HAP-1 (cell line): Measurements from ENCODE around the gene SH3YL1.

Experiments
- DNase-seq, 2 experiments: peaks; one replicate each; pipeline ENCODE4 v3.0.0-alpha.2; 2016 to 2020; ENCODE audit warnings: low spot score in 2 of 2
- H3K27me3 ChIP-seq: fragments of 250-450 bp; sonication (Bioruptor Pico); 2 replicates; pipeline ENCODE4 v1.5.1; 2020; ENCODE audit warnings: low read depth, mild to moderate bottlenecking, moderate library complexity
- H3K36me3 ChIP-seq: fragments of 250-450 bp; sonication (Bioruptor Pico); replicated peaks from 2 replicates; pipeline ENCODE4 v1.5.1; 2020; ENCODE audit warnings: mild to moderate bottlenecking
- H3K4me1 ChIP-seq: fragments of 250-450 bp; sonication (Bioruptor Pico); 2 replicates; pipeline ENCODE4 v1.5.1; 2020; ENCODE audit warnings: mild to moderate bottlenecking
- H3K4me3 ChIP-seq: fragments of 250-450 bp; sonication (Bioruptor Pico); 2 replicates; pipeline ENCODE4 v1.5.1; 2020; ENCODE audit warnings: mild to moderate bottlenecking, moderate library complexity
- H3K9me3 ChIP-seq: fragments of 250-450 bp; sonication (Bioruptor Pico); 2 replicates; pipeline ENCODE4 v1.5.1; 2020; ENCODE audit warnings: mild to moderate bottlenecking, moderate library complexity
- in situ Hi-C: fragments of 300-500 bp; cut with MboI; formaldehyde crosslinking; loops from 3 replicates; pipeline ENCODE4 v1.14.3; 2020; ENCODE audit warnings: low sequenced_read_pairs, inconsistent platforms, mixed read lengths

SH3YL1 gene

GRCh38 chr2:286774-287392 lies 23.1 kb upstream of the SH3YL1 start:
- DNase-seq: no peak
- Histone ChIP-seq H3K4me3 (no peak overlapping the region), H3K36me3 (no peaks in the 10 kb centered on the region), H3K4me1 (no peaks in the 10 kb centered on the region), H3K27me3 (peaks cover 31% of the 10 kb centered on the region), H3K9me3 (no peaks in the 10 kb centered on the region)
- in situ Hi-C loops: no loop called here

- Histone ChIP-seq H3K4me1 (no peaks in the 10 kb centered on the region), H3K9me3 (no peaks in the 10 kb centered on the region), H3K36me3 (0 out of 2 replicates have a peak, but pooled peaks cover 2% of the 10 kb centered on the region), H3K27me3 (peaks cover 31% of the 10 kb centered on the region), H3K4me3 (no peak overlapping the region)
- no peak for DNase-seq
- in situ Hi-C loops: no loop called here
These were observed 22.2 kb upstream of the SH3YL1 start for GRCh38 chr2:286035-286434.

- Histone ChIP-seq H3K36me3 (peaks cover 2% of the 10 kb centered on the region; the same call in 1 of the 2 replicates), H3K4me1 (no peaks in the 10 kb centered on the region), H3K4me3 (no peak overlapping the region), H3K27me3 (peaks cover 27% of the 10 kb centered on the region), H3K9me3 (no peaks in the 10 kb centered on the region)
- DNase-seq: no peak
- in situ Hi-C loops: no loop called here
These were observed 21.7 kb upstream of the SH3YL1 start for GRCh38 chr2:285531-285930.

GRCh38 chr2:284896-285492 lies 21.2 kb upstream of the SH3YL1 start:
- no peak overlapping the region for H3K4me3 ChIP-seq
- in situ Hi-C loops: no loop called here
- H3K36me3 ChIP-seq: peaks cover 2% of the 10 kb centered on the region; the same call in 1 of the 2 replicates
- peaks cover 22% of the 10 kb centered on the region for H3K27me3 ChIP-seq
- no peaks in the 10 kb centered on the region for H3K4me1 ChIP-seq
- no peaks in the 10 kb centered on the region for H3K9me3 ChIP-seq
- no peak for DNase-seq

GRCh38 chr2:283996-284794 lies 20.4 kb upstream of the SH3YL1 start:
- no peak for DNase-seq
- H3K9me3 ChIP-seq: no peaks in the 10 kb centered on the region
- no peak overlapping the region for H3K4me3 ChIP-seq
- no peaks in the 10 kb centered on the region for H3K4me1 ChIP-seq
- peaks cover 7% of the 10 kb centered on the region for H3K36me3 ChIP-seq
- in situ Hi-C loops: no loop called here
- peaks cover 14% of the 10 kb centered on the region for H3K27me3 ChIP-seq

GRCh38 chr2:282371-283263 lies 18.8 kb upstream of the SH3YL1 start:
- in situ Hi-C loops: no loop called here
- no peak for DNase-seq
- Histone ChIP-seq H3K36me3 (peaks cover 20% of the 10 kb centered on the region), H3K27me3 (peaks cover 9% of the 10 kb centered on the region; the same call in 1 of the 2 replicates), H3K4me3 (no peak overlapping the region), H3K9me3 (no peaks in the 10 kb centered on the region), H3K4me1 (no peaks in the 10 kb centered on the region)

DNA sequence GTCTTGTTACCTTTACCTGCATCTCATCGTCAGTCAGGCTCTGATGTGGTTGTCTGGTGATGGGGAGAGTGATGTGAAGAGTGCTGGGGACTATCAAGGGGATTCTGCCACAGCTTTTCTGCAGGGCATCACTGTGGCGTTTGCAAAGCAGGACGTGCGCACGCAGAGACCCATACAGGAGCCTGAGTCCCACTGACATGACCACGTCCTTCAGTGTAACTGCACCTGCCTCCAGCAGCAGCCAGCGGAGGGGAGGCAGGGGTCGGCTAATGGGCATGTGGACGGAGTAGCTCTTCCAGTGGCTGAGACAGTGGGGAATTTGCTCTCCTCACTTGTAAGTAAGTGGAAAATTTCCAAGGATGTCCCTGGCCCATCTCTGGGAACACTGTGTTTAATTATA lies 17.5 kb upstream of the SH3YL1 start:
- H3K36me3 ChIP-seq: peaks cover 31% of the 10 kb centered on the region
- in situ Hi-C loops: no loop called here

GRCh38 chr2:280650-281110 lies 16.8 kb upstream of the SH3YL1 start:
- in situ Hi-C loops: no loop called here
- peaks cover 37% of the 10 kb centered on the region for H3K36me3 ChIP-seq
- H3K27me3 ChIP-seq: no peaks in the 10 kb centered on the region
- no peak for DNase-seq
- no peaks in the 10 kb centered on the region for H3K4me1 ChIP-seq
- no peaks in the 10 kb centered on the region for H3K9me3 ChIP-seq
- H3K4me3 ChIP-seq: no peak overlapping the region

More for the DNA sequence above, 17.5 kb upstream of the SH3YL1 start:
- H3K9me3 ChIP-seq: no peaks in the 10 kb centered on the region
- 0 out of 2 replicates have a peak, but pooled peaks cover 4% of the 10 kb centered on the region for H3K27me3 ChIP-seq
- DNase-seq: no peak
- no peaks in the 10 kb centered on the region for H3K4me1 ChIP-seq
- no peak overlapping the region for H3K4me3 ChIP-seq

DNA sequence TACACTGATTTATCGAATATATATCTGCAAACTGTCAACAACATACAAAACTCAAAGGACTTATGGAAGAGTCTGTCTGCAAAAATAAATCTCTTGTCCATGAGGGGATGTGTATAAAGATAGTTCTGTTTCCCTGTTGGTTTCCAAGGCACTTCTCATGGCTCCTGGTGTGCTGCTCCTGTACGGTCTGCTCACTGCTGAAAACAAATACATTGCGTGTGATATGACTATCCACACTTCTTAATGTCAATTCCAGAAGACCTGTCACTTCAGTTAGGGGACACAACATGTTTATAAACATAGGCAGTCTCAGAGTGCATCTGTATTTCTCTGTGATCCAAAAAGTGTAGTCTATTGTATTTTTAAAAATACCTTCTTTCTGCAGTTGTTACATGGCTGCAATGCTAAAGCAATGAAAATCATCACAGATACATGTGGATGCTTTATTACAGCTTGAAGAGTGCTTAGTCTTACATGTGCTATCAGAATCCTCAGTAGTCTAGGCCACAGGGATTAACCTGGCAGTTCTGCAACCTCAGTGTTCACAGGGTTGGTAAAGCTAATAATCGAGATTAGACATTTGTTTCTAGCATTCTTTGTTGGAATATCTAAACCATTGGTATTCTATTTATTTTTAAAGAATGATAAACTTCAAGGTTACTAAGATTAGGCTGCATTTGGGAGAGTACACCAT lies 16.3 kb upstream of the SH3YL1 start:
- in situ Hi-C loops: no loop called here
- Histone ChIP-seq H3K9me3 (no peaks in the 10 kb centered on the region), H3K4me3 (no peak overlapping the region), H3K4me1 (no peaks in the 10 kb centered on the region), H3K36me3 (peaks cover 41% of the 10 kb centered on the region), H3K27me3 (no peaks in the 10 kb centered on the region)
- no peak for DNase-seq

GRCh38 chr2:279366-279765 lies 15.5 kb upstream of the SH3YL1 start:
- no peak for DNase-seq
- in situ Hi-C loops: no loop called here
- H3K9me3 ChIP-seq: no peaks in the 10 kb centered on the region
- H3K27me3 ChIP-seq: no peaks in the 10 kb centered on the region
- H3K36me3 ChIP-seq: peaks cover 43% of the 10 kb centered on the region
- no peaks in the 10 kb centered on the region for H3K4me1 ChIP-seq
- H3K4me3 ChIP-seq: no peak overlapping the region

DNA sequence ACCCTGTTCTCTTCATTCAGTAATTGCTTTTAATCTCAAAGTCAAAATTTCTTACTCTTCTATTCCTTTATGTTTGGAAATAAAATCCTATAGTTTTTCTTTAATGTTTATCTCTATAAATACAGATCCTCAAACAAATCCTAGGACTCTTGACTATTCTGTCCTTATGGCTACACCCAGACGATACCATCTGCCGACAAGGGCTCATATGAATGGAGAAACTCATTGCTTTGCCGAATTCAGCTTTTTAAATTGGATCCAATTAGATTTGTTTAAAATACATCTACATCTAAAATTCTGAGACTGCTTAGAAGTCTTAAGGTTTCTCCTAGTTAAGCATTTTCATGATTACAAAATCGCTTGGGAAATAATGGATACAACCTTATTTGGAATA lies 15.1 kb upstream of the SH3YL1 start:
- no peak for DNase-seq
- Histone ChIP-seq H3K9me3 (no peaks in the 10 kb centered on the region), H3K36me3 (peaks cover 48% of the 10 kb centered on the region), H3K4me1 (no peaks in the 10 kb centered on the region), H3K27me3 (no peaks in the 10 kb centered on the region), H3K4me3 (no peak overlapping the region)
- in situ Hi-C loops: no loop called here

DNA sequence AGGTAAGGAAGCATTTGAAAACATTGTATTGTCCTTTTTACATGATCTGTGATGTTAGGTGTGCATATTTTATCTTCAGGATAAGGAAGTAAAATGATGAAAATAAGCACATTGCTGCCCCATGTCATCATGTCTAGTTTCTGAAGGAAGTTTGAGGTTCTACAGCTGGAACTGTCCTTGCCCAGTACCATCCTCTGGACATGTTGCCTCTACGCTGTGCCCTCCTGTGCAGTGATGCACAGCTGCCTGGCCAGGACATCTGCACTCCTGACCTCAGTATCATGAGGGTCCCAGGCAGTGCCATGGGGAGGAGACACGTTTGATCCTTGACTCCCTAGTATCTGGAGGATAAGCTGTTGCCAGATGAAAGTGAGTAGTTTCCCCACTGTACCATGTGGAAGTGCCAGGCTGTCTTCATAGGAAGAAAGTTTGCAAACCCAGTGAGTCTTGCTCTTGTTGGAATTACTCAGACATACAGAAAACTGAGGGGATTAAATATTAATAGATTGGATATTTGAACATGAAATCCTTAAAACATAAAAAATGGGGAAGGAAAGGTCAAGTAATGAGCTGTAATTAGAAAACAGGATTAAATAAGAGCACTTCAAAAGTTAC lies 14.6 kb upstream of the SH3YL1 start:
- H3K36me3 ChIP-seq: peaks cover 51% of the 10 kb centered on the region
- H3K9me3 ChIP-seq: no peaks in the 10 kb centered on the region
- H3K4me3 ChIP-seq: no peak overlapping the region
- H3K27me3 ChIP-seq: no peaks in the 10 kb centered on the region
- no peak for DNase-seq
- in situ Hi-C loops: no loop called here
- H3K4me1 ChIP-seq: no peaks in the 10 kb centered on the region
